OCI-LY1 (cell line): Measurements from ENCODE around the gene BUD31.

Experiments
- H2AFZ ChIP-seq: fragments of 200-600 bp; sonication (generic), shearing (Covaris generic); 2 replicates; pipeline ENCODE4 v1.6.0; 2014; ENCODE audit warnings: antibody characterized with exemption, mild to moderate bottlenecking, low read length
- H3F3A ChIP-seq: fragments of 200-600 bp; sonication (generic), shearing (Covaris generic); 2 replicates; pipeline ENCODE4 v1.6.0; 2014; ENCODE audit warnings: mild to moderate bottlenecking, antibody characterized with exemption, low read length, moderate library complexity; ENCODE audit not compliant: insufficient read depth
- H3K27ac ChIP-seq: fragments of 200-600 bp; sonication (generic); 2 replicates; pipeline ENCODE4 v1.5.1; 2014; ENCODE audit warnings: low read length, mixed run types, mild to moderate bottlenecking, low read depth; ENCODE audit not compliant: poor library complexity, severe bottlenecking
- H3K27me3 ChIP-seq: fragments of 200-600 bp; sonication (generic); 2 replicates; pipeline ENCODE4 v1.6.0; 2014; ENCODE audit warnings: antibody characterized with exemption, mild to moderate bottlenecking, low read length, moderate library complexity; ENCODE audit not compliant: insufficient read depth
- H3K36me3 ChIP-seq: fragments of 200-600 bp; sonication (generic); 2 replicates; pipeline ENCODE4 v1.6.1; 2014; ENCODE audit warnings: mild to moderate bottlenecking, antibody characterized with exemption, low read length, moderate library complexity, mixed read lengths; ENCODE audit not compliant: insufficient read depth
- H3K4me1 ChIP-seq: fragments of 200-600 bp; sonication (generic); 2 replicates; pipeline ENCODE4 v1.5.1; 2014; ENCODE audit warnings: mild to moderate bottlenecking, low read length, moderate library complexity; ENCODE audit not compliant: insufficient read depth, severe bottlenecking
- H3K4me2 ChIP-seq: fragments of 200-600 bp; sonication (generic), shearing (Covaris generic); 2 replicates; pipeline ENCODE4 v1.6.1; 2014; ENCODE audit warnings: low read length
- H3K4me3 ChIP-seq: fragments of 200-600 bp; sonication (generic); 2 replicates; pipeline ENCODE4 v1.5.1; 2014; ENCODE audit warnings: low read length, low read depth, mild to moderate bottlenecking, mixed read lengths; ENCODE audit not compliant: poor library complexity, severe bottlenecking
- H3K79me2 ChIP-seq: fragments of 200-600 bp; shearing (Covaris generic); 2 replicates; pipeline ENCODE4 v1.6.1; 2016; ENCODE audit warnings: mixed run types, low read length, mixed read lengths; ENCODE audit not compliant: insufficient read depth
- H3K9ac ChIP-seq: fragments of 200-600 bp; sonication (generic), shearing (Covaris generic); 2 replicates; pipeline ENCODE4 v1.6.1; 2014; ENCODE audit warnings: mild to moderate bottlenecking, low read length, mixed read lengths
- H3K9me2 ChIP-seq: fragments of 200-600 bp; sonication (generic), shearing (Covaris generic); 2 replicates; pipeline ENCODE4 v1.6.1; 2014; ENCODE audit warnings: low read depth, mild to moderate bottlenecking, low read length, mixed read lengths
- H3K9me3 ChIP-seq: fragments of 200-600 bp; shearing (Covaris generic); 2 replicates; pipeline ENCODE4 v1.6.1; 2014; ENCODE audit warnings: low read length, mixed read lengths
- H4K20me1 ChIP-seq: fragments of 200-600 bp; sonication (generic), shearing (Covaris generic); 2 replicates; pipeline ENCODE4 v1.6.0; 2016; ENCODE audit warnings: mild to moderate bottlenecking, low read length; ENCODE audit not compliant: insufficient read depth
- EZH2 ChIP-seq: fragments of 200-600 bp; sonication (generic), shearing (Covaris generic); IDR thresholded peaks from 2 replicates; pipeline ENCODE4 v1.8.0; 2017; ENCODE audit warnings: borderline replicate concordance, mixed run types, mild to moderate bottlenecking, antibody characterized with exemption, low read length, moderate library complexity, mixed read lengths
- TF ChIP-seq, protein P1 (sequence below): fragments of 200-600 bp; sonication (generic), shearing (Covaris generic); IDR thresholded peaks from 2 replicates; pipeline ENCODE4 v1.5.1; 2017; ENCODE audit warnings: mild to moderate bottlenecking, antibody characterized with exemption, low read length, moderate library complexity, mixed read lengths

Gene BUD31

DNA sequence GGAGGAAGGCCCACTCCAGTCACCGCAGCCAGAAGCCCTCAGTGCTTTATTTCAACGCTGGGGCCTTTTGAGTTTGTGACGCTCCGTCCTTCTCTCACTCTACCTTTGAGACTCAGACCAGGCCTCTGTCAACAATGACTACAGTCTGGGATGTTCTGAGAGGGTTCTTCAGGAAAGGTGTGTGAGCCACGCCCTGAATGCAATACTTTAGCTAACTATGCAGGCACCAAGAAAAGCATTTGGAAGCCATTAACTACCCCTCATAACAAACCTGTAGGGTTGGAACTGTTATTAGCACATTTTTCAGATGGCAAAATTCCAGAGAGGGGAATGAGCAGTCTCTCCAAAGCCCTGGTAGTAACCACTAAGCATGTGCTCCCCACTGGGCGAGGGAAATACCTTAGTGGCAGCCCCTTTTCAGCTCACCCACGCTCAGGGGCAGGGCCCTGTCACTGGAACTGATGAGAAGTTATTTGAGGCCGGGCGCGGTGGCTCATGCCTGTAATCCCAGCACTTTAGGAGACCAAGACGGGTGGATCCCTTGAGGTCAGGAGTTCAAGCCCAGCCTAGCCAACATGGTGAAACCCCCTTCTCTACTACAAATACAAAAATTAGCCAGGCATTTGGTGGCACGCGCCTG lies 39.9 kb upstream of the BUD31 start:
- H3K36me3 ChIP-seq, result peaks cover 45% of the 10 kb centered on the region
- H3F3A ChIP-seq, result no peaks in the 10 kb centered on the region
- no peak overlapping the region for H3K27ac ChIP-seq

DNA sequence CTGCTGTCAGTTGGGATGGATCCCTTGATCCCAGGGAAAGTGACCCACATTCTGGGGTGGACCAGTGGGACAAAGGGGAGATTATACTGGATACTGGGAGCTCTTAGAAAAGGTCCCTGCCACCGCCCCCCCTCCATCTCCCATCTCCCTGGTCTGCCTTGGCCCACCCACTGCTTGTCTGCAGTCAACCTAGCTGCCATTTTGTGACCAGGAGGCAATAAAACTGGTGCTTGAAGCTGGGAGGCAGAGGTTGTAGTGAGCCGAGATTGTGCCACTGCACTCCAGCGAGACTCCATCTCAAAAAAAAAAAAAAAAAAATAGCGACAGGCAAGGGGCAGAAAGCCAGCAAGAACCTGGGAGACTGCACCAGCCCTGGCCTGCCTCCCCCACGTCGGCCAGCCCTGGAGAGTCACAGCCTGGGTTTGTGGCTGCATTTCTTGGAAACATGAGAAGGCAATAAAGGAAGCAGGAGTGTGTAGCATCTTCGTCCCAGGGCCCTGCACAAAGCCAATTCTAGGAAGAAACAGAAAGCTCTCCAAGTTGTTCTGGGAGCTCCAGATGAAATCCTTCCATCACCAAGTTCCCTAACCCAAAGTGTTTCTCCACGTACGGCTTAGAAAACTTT lies 38.9 kb upstream of the BUD31 start:
- H3K27ac ChIP-seq, result no peak overlapping the region
- H3K9me2 ChIP-seq, result no peaks in the 10 kb centered on the region
- H3K36me3 ChIP-seq, result peaks cover 36% of the 10 kb centered on the region
- H3K4me3 ChIP-seq, result no peak overlapping the region
- no peak overlapping the region for H2AFZ ChIP-seq
- no peak overlapping the region for H3K4me2 ChIP-seq
- TF ChIP-seq, protein P1, sequence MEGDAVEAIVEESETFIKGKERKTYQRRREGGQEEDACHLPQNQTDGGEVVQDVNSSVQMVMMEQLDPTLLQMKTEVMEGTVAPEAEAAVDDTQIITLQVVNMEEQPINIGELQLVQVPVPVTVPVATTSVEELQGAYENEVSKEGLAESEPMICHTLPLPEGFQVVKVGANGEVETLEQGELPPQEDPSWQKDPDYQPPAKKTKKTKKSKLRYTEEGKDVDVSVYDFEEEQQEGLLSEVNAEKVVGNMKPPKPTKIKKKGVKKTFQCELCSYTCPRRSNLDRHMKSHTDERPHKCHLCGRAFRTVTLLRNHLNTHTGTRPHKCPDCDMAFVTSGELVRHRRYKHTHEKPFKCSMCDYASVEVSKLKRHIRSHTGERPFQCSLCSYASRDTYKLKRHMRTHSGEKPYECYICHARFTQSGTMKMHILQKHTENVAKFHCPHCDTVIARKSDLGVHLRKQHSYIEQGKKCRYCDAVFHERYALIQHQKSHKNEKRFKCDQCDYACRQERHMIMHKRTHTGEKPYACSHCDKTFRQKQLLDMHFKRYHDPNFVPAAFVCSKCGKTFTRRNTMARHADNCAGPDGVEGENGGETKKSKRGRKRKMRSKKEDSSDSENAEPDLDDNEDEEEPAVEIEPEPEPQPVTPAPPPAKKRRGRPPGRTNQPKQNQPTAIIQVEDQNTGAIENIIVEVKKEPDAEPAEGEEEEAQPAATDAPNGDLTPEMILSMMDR, result no peak
- TF ChIP-seq EZH2, result no peak
- no peaks in the 10 kb centered on the region for H3K9me3 ChIP-seq
- H3K27me3 ChIP-seq, result no peaks in the 10 kb centered on the region
- H3F3A ChIP-seq, result no peaks in the 10 kb centered on the region
- H3K79me2 ChIP-seq, result no peaks in the 10 kb centered on the region
- peaks cover 6% of the 10 kb centered on the region for H3K4me1 ChIP-seq
- no peaks in the 10 kb centered on the region for H4K20me1 ChIP-seq
- no peak overlapping the region for H3K9ac ChIP-seq

More for the DNA sequence above, 39.9 kb upstream of the BUD31 start:
- Histone ChIP-seq H3K4me2 (no peak overlapping the region), H3K9ac (no peak overlapping the region), H3K9me3 (no peaks in the 10 kb centered on the region), H3K9me2 (no peaks in the 10 kb centered on the region), H3K4me1 (peaks cover 3% of the 10 kb centered on the region), H3K79me2 (no peaks in the 10 kb centered on the region), H2AFZ (no peak overlapping the region), H3K27me3 (no peaks in the 10 kb centered on the region), H3K4me3 (no peak overlapping the region), H4K20me1 (no peaks in the 10 kb centered on the region)
- TF ChIP-seq EZH2, result no peak
- TF ChIP-seq, protein P1, result no peak

DNA sequence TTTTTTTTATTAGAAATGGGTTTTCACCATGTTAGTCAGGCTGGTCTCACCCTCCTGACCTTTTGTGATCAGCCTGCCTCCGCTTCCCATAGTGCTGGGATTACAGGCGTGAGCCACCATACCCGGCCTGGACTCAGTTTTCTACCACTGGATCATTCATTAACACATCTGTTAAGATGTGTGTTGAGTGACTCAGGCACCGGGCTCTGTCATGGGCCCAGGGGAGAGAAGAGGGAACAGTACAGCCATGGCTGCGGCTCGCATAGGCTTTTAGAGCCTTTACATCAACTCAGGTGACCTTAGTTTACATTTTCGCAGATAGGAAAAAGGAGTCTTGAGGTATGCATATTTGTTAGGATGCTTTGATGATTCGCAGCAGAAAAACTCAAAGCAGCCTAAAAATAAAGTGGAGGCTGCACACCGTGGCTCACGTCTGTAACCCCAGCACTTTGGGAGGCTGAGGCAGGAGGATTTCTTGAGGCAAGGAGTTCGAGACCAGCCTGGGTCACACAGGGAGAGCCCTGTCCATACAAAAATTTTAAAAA lies 37.3 kb upstream of the BUD31 start:
- Histone ChIP-seq H3K79me2 (peaks cover 5% of the 10 kb centered on the region; the same call in 1 of the 2 replicates), H3K36me3 (peaks cover 25% of the 10 kb centered on the region), H3K27ac (no peak overlapping the region), H3K9ac (no peak overlapping the region), H3K9me3 (no peaks in the 10 kb centered on the region), H3K4me1 (peaks cover 15% of the 10 kb centered on the region), H3K9me2 (no peaks in the 10 kb centered on the region), H2AFZ (no peak overlapping the region), H4K20me1 (no peaks in the 10 kb centered on the region), H3K4me2 (no peak overlapping the region), H3F3A (no peaks in the 10 kb centered on the region), H3K27me3 (no peaks in the 10 kb centered on the region), H3K4me3 (no peak overlapping the region)
- no peak for TF ChIP-seq EZH2
- TF ChIP-seq, protein P1, result no peak
